GM21529 (cell line): ENCODE results near the gene RBM47.

ENCODE experiments used
- ATAC-seq: cut with Tn5 transposase; IDR thresholded peaks from one replicate; pipeline ENCODE4 v1.9.1; 2021; ENCODE audit not compliant: unreplicated experiment

The RBM47 gene

GRCh38 chr4:40380647-40381046, 249.0 kb downstream of the RBM47 start:
- ATAC-seq: no peak

- ATAC-seq: no peak
These were observed 250.4 kb downstream of the RBM47 start for GRCh38 chr4:40379248-40379647.

GRCh38 chr4:40378619-40379018, 251.0 kb downstream of the RBM47 start:
- no peak for ATAC-seq

GRCh38 chr4:40377512-40378365, 251.9 kb downstream of the RBM47 start:
- ATAC-seq: no peak

- no peak for ATAC-seq
These were observed 254.0 kb downstream of the RBM47 start for GRCh38 chr4:40375620-40376019.

GRCh38 chr4:40375095-40375494, 254.6 kb downstream of the RBM47 start:
- ATAC-seq: no peak

- ATAC-seq: no peak
These were observed 256.0 kb downstream of the RBM47 start for GRCh38 chr4:40373636-40374035.
